ENCODE results near the gene ACBD6. TPM values are rescaled to one million over a fixed set of nuclear protein-coding genes. Genes with fewer than 3 reads are reported as not detected.

Gene ACBD6
- total and polyA plus RNA-seq, 4 donors: 34.9 to 76.1 (median 68.3) TPM

GRCh38 chr1:180500689-180501088, 1.7 kb downstream of the ACBD6 start:
- Histone ChIP-seq H3K9me3 (ENCODE audit: control insufficient read depth, insufficient read depth, low read length) (no peaks in the 10 kb centered on the region), H3K27ac (ENCODE audit: low read depth, low read length) (no peak overlapping the region), H3K4me3 (ENCODE audit: low read depth, low read length) (no peak overlapping the region), H3K27me3 (ENCODE audit: control insufficient read depth, insufficient read depth, low read length) (no peaks in the 10 kb centered on the region), H3K4me1 (ENCODE audit: control insufficient read depth, insufficient read depth, low read length) (peaks cover 19% of the 10 kb centered on the region), H3K36me3 (ENCODE audit: control insufficient read depth, insufficient read depth, low read length) (peaks cover 7% of the 10 kb centered on the region)
- WGBS (ENCODE audit: insufficient coverage): 100% methylated on average over 1 of the region's 2 CpGs
- DNase-seq (ENCODE audit: low read depth in 4 of 6, low spot score in 6 of 6): no peak

- Histone ChIP-seq H3K4me3 (ENCODE audit: low read depth, low read length) (no peak overlapping the region), H3K27ac (ENCODE audit: low read depth, low read length) (no peak overlapping the region), H3K36me3 (ENCODE audit: control insufficient read depth, insufficient read depth, low read length) (peaks cover 7% of the 10 kb centered on the region), H3K4me1 (ENCODE audit: control insufficient read depth, insufficient read depth, low read length) (peaks cover 13% of the 10 kb centered on the region), H3K9me3 (ENCODE audit: control insufficient read depth, insufficient read depth, low read length) (no peaks in the 10 kb centered on the region), H3K27me3 (ENCODE audit: control insufficient read depth, insufficient read depth, low read length) (no peaks in the 10 kb centered on the region)
- WGBS (ENCODE audit: insufficient coverage): no CpG with 5 or more reads among the region's 4 CpGs
- DNase-seq (ENCODE audit: low read depth in 4 of 6, low spot score in 6 of 6): no peak
Observed at GRCh38 chr1:180498594-180498993, 3.8 kb downstream of the ACBD6 start.

- Histone ChIP-seq H3K9me3 (ENCODE audit: control insufficient read depth, insufficient read depth, low read length) (no peaks in the 10 kb centered on the region), H3K27me3 (ENCODE audit: control insufficient read depth, insufficient read depth, low read length) (no peaks in the 10 kb centered on the region), H3K4me1 (ENCODE audit: control insufficient read depth, insufficient read depth, low read length) (peaks cover 13% of the 10 kb centered on the region), H3K4me3 (ENCODE audit: low read depth, low read length) (no peak overlapping the region), H3K36me3 (ENCODE audit: control insufficient read depth, insufficient read depth, low read length) (peaks cover 7% of the 10 kb centered on the region), H3K27ac (ENCODE audit: low read depth, low read length) (no peak overlapping the region)
- WGBS (ENCODE audit: insufficient coverage): no CpG with 5 or more reads among the region's 3 CpGs
- peak in 1 of 6 donors; percentile 80 for DNase-seq (ENCODE audit: low read depth in 4 of 6, low spot score in 6 of 6)
Observed at GRCh38 chr1:180497826-180498225, 4.6 kb downstream of the ACBD6 start.

- Histone ChIP-seq H3K27me3 (ENCODE audit: control insufficient read depth, insufficient read depth, low read length) (no peaks in the 10 kb centered on the region), H3K4me3 (ENCODE audit: low read depth, low read length) (no peak overlapping the region), H3K27ac (ENCODE audit: low read depth, low read length) (no peak overlapping the region), H3K36me3 (ENCODE audit: control insufficient read depth, insufficient read depth, low read length) (peaks cover 7% of the 10 kb centered on the region), H3K9me3 (ENCODE audit: control insufficient read depth, insufficient read depth, low read length) (no peaks in the 10 kb centered on the region), H3K4me1 (ENCODE audit: control insufficient read depth, insufficient read depth, low read length) (no peaks in the 10 kb centered on the region)
- no peak for DNase-seq (ENCODE audit: low read depth in 4 of 6, low spot score in 6 of 6)
- no CpG with 5 or more reads among the region's 2 CpGs for WGBS (ENCODE audit: insufficient coverage)
Observed at GRCh38 chr1:180494370-180494769, 8.0 kb downstream of the ACBD6 start.

- H3K36me3 ChIP-seq (ENCODE audit: control insufficient read depth, insufficient read depth, low read length): peaks cover 8% of the 10 kb centered on the region
- no peak overlapping the region for H3K27ac ChIP-seq (ENCODE audit: low read depth, low read length)
- no peaks in the 10 kb centered on the region for H3K4me1 ChIP-seq (ENCODE audit: control insufficient read depth, insufficient read depth, low read length)
- H3K9me3 ChIP-seq (ENCODE audit: control insufficient read depth, insufficient read depth, low read length): no peaks in the 10 kb centered on the region
- DNase-seq (ENCODE audit: low read depth in 4 of 6, low spot score in 6 of 6): no peak
- no peak overlapping the region for H3K4me3 ChIP-seq (ENCODE audit: low read depth, low read length)
- H3K27me3 ChIP-seq (ENCODE audit: control insufficient read depth, insufficient read depth, low read length): no peaks in the 10 kb centered on the region
Observed at GRCh38 chr1:180489976-180490375, 12.4 kb downstream of the ACBD6 start.

GRCh38 chr1:180489313-180489712, 13.1 kb downstream of the ACBD6 start:
- H3K27ac ChIP-seq (ENCODE audit: low read depth, low read length): no peak overlapping the region
- no peaks in the 10 kb centered on the region for H3K4me1 ChIP-seq (ENCODE audit: control insufficient read depth, insufficient read depth, low read length)
- no peak overlapping the region for H3K4me3 ChIP-seq (ENCODE audit: low read depth, low read length)
- peaks cover 8% of the 10 kb centered on the region for H3K36me3 ChIP-seq (ENCODE audit: control insufficient read depth, insufficient read depth, low read length)
- 94% methylated on average over 2 of the region's 2 CpGs for WGBS (ENCODE audit: insufficient coverage)
- DNase-seq (ENCODE audit: low read depth in 4 of 6, low spot score in 6 of 6): no peak
- H3K27me3 ChIP-seq (ENCODE audit: control insufficient read depth, insufficient read depth, low read length): no peaks in the 10 kb centered on the region
- no peaks in the 10 kb centered on the region for H3K9me3 ChIP-seq (ENCODE audit: control insufficient read depth, insufficient read depth, low read length)

- no CpG with 5 or more reads among the region's 2 CpGs for WGBS (ENCODE audit: insufficient coverage)
- no peak overlapping the region for H3K4me3 ChIP-seq (ENCODE audit: low read depth, low read length)
- H3K4me1 ChIP-seq (ENCODE audit: control insufficient read depth, insufficient read depth, low read length): no peaks in the 10 kb centered on the region
- H3K9me3 ChIP-seq (ENCODE audit: control insufficient read depth, insufficient read depth, low read length): no peaks in the 10 kb centered on the region
- peaks cover 8% of the 10 kb centered on the region for H3K36me3 ChIP-seq (ENCODE audit: control insufficient read depth, insufficient read depth, low read length)
- no peak overlapping the region for H3K27ac ChIP-seq (ENCODE audit: low read depth, low read length)
- no peak for DNase-seq (ENCODE audit: low read depth in 4 of 6, low spot score in 6 of 6)
- no peaks in the 10 kb centered on the region for H3K27me3 ChIP-seq (ENCODE audit: control insufficient read depth, insufficient read depth, low read length)
Observed at GRCh38 chr1:180488661-180489060, 13.7 kb downstream of the ACBD6 start.

- WGBS (ENCODE audit: insufficient coverage): 86% methylated on average over 1 of the region's 1 CpG
- H3K4me3 ChIP-seq (ENCODE audit: low read depth, low read length): no peak overlapping the region
- H3K27ac ChIP-seq (ENCODE audit: low read depth, low read length): no peak overlapping the region
- peaks cover 8% of the 10 kb centered on the region for H3K36me3 ChIP-seq (ENCODE audit: control insufficient read depth, insufficient read depth, low read length)
- peak in 1 of 6 donors; percentile 11 for DNase-seq (ENCODE audit: low read depth in 4 of 6, low spot score in 6 of 6)
- no peaks in the 10 kb centered on the region for H3K27me3 ChIP-seq (ENCODE audit: control insufficient read depth, insufficient read depth, low read length)
- H3K9me3 ChIP-seq (ENCODE audit: control insufficient read depth, insufficient read depth, low read length): no peaks in the 10 kb centered on the region
- no peaks in the 10 kb centered on the region for H3K4me1 ChIP-seq (ENCODE audit: control insufficient read depth, insufficient read depth, low read length)
Observed at GRCh38 chr1:180486092-180486491, 16.3 kb downstream of the ACBD6 start.

GRCh38 chr1:180484490-180484889, 17.9 kb downstream of the ACBD6 start:
- Histone ChIP-seq H3K36me3 (ENCODE audit: control insufficient read depth, insufficient read depth, low read length) (peaks cover 8% of the 10 kb centered on the region), H3K27ac (ENCODE audit: low read depth, low read length) (no peak overlapping the region), H3K9me3 (ENCODE audit: control insufficient read depth, insufficient read depth, low read length) (no peaks in the 10 kb centered on the region), H3K4me1 (ENCODE audit: control insufficient read depth, insufficient read depth, low read length) (no peaks in the 10 kb centered on the region), H3K4me3 (ENCODE audit: low read depth, low read length) (no peak overlapping the region), H3K27me3 (ENCODE audit: control insufficient read depth, insufficient read depth, low read length) (no peaks in the 10 kb centered on the region)
- no peak for DNase-seq (ENCODE audit: low read depth in 4 of 6, low spot score in 6 of 6)
- WGBS (ENCODE audit: insufficient coverage): no CpG with 5 or more reads among the region's 8 CpGs

- Histone ChIP-seq H3K9me3 (ENCODE audit: control insufficient read depth, insufficient read depth, low read length) (no peaks in the 10 kb centered on the region), H3K4me3 (ENCODE audit: low read depth, low read length) (no peak overlapping the region), H3K27me3 (ENCODE audit: control insufficient read depth, insufficient read depth, low read length) (no peaks in the 10 kb centered on the region), H3K27ac (ENCODE audit: low read depth, low read length) (no peak overlapping the region), H3K36me3 (ENCODE audit: control insufficient read depth, insufficient read depth, low read length) (peaks cover 7% of the 10 kb centered on the region), H3K4me1 (ENCODE audit: control insufficient read depth, insufficient read depth, low read length) (no peaks in the 10 kb centered on the region)
- WGBS (ENCODE audit: insufficient coverage): 69% methylated on average over 3 of the region's 10 CpGs
- peak in 4 of 6 donors; percentile 53 to 91 (median 70) for DNase-seq (ENCODE audit: low read depth in 4 of 6, low spot score in 6 of 6)
Observed at GRCh38 chr1:180482425-180483275, 19.7 kb downstream of the ACBD6 start.
